GM23338 (cell line): ENCODE results near the gene HOXA9. TPM values are rescaled to one million over a fixed set of nuclear protein-coding genes. Genes with fewer than 3 reads are reported as not detected.

Experiments used
- ATAC-seq: fragments of 200-7000 bp; cut with Tn5 transposase; 3 replicates; pipeline ENCODE4 v1.9.1; 2020
- DNase-seq: peaks from one replicate; pipeline ENCODE4 v3.0.0-alpha.2; 2015; ENCODE audit warnings: low spot score
- H2AFZ ChIP-seq: fragments of 200-600 bp; sonication (generic); 2 replicates; pipeline ENCODE4 v1.8.0; 2016; ENCODE audit warnings: antibody characterized with exemption, mild to moderate bottlenecking, moderate library complexity
- H3F3A ChIP-seq: fragments of 200-600 bp; sonication (generic); replicated peaks from 2 replicates; pipeline ENCODE4 v1.8.0; 2017; ENCODE audit warnings: antibody characterized with exemption, mixed run types, low read depth
- H3K27ac ChIP-seq: fragments of 200-600 bp; sonication (generic); 2 replicates; pipeline ENCODE4 v1.6.1; 2016; ENCODE audit warnings: low read depth
- H3K27me3 ChIP-seq: fragments of 200-600 bp; sonication (generic); 2 replicates; pipeline ENCODE4 v1.8.0; 2016; ENCODE audit warnings: mild to moderate bottlenecking, mixed run types, moderate library complexity; ENCODE audit not compliant: insufficient read depth
- H3K36me3 ChIP-seq: fragments of 200-600 bp; sonication (generic); 2 replicates; pipeline ENCODE4 v1.8.0; 2016; ENCODE audit warnings: mild to moderate bottlenecking; ENCODE audit not compliant: insufficient read depth
- H3K4me1 ChIP-seq: fragments of 200-600 bp; sonication (generic); 2 replicates; pipeline ENCODE4 v1.8.0; 2016; ENCODE audit warnings: mild to moderate bottlenecking, moderate library complexity; ENCODE audit not compliant: insufficient read depth
- H3K4me2 ChIP-seq: fragments of 200-600 bp; sonication (generic); 2 replicates; pipeline ENCODE4 v1.7.1; 2017; ENCODE audit warnings: mixed run types
- H3K4me3 ChIP-seq: fragments of 200-600 bp; sonication (generic); 2 replicates; pipeline ENCODE4 v1.6.1; 2016; ENCODE audit warnings: mixed run types
- H3K79me2 ChIP-seq: fragments of 200-600 bp; sonication (generic); replicated peaks from 2 replicates; pipeline ENCODE4 v1.8.0; 2017; ENCODE audit warnings: mild to moderate bottlenecking; ENCODE audit not compliant: insufficient read depth
- H3K9me2 ChIP-seq: fragments of 200-600 bp; sonication (generic); 2 replicates; pipeline ENCODE4 v1.8.0; 2017; ENCODE audit not compliant: insufficient read depth
- H4K20me1 ChIP-seq: fragments of 200-600 bp; sonication (generic); replicated peaks from 2 replicates; pipeline ENCODE4 v1.8.0; 2017; ENCODE audit warnings: mild to moderate bottlenecking; ENCODE audit not compliant: insufficient read depth
- H3K27ac Mint-ChIP-seq: 2 replicates; pipeline ENCODE4 v1.8.0; 2020; ENCODE audit warnings: inconsistent platforms, mild to moderate bottlenecking, moderate library complexity, mixed read lengths
- H3K27me3 Mint-ChIP-seq: 3 replicates; pipeline ENCODE4 v1.8.0; 2022; ENCODE audit warnings: low read depth, mild to moderate bottlenecking, moderate library complexity, mixed read lengths, inconsistent platforms; ENCODE audit not compliant: insufficient read depth, poor library complexity
- H3K36me3 Mint-ChIP-seq: 3 replicates; pipeline ENCODE4 v1.8.0; 2021; ENCODE audit warnings: low read depth, mild to moderate bottlenecking, inconsistent platforms, moderate library complexity, mixed read lengths
- H3K4me1 Mint-ChIP-seq: 3 replicates; pipeline ENCODE4 v1.8.0; 2020; ENCODE audit warnings: mild to moderate bottlenecking, inconsistent platforms, mixed read lengths
- H3K4me3 Mint-ChIP-seq: 3 replicates; pipeline ENCODE4 v1.8.0; 2021; ENCODE audit warnings: moderate library complexity, mild to moderate bottlenecking, inconsistent platforms, mixed read lengths
- H3K9me3 Mint-ChIP-seq: 3 replicates; pipeline ENCODE4 v1.8.0; 2020; ENCODE audit warnings: moderate library complexity, mild to moderate bottlenecking, inconsistent platforms, mixed read lengths
- CREB1 ChIP-seq: fragments of 250-450 bp; sonication (Bioruptor Pico); IDR thresholded peaks from 2 replicates; pipeline ENCODE4 v1.5.0; 2020; ENCODE audit warnings: low read depth, mild to moderate bottlenecking, moderate library complexity
- EZH2 ChIP-seq: fragments of 200-600 bp; sonication (generic); IDR thresholded peaks from one replicate; pipeline ENCODE4 v1.8.0; 2017; ENCODE audit warnings: antibody characterized with exemption, mild to moderate bottlenecking, low read depth; ENCODE audit not compliant: unreplicated experiment
- EZH2phosphoT487 ChIP-seq: fragments of 200-600 bp; sonication (generic); IDR thresholded peaks from one replicate; pipeline ENCODE4 v1.8.1; 2018; ENCODE audit warnings: antibody characterized with exemption; ENCODE audit not compliant: unreplicated experiment
- NANOG ChIP-seq: IDR thresholded peaks from 2 replicates; pipeline ENCODE4 v1.6.1; 2016; ENCODE audit warnings: antibody characterized with exemption, borderline replicate concordance
- ZNF114 ChIP-seq: fragments of 250-450 bp; sonication (Bioruptor Pico); IDR thresholded peaks from 2 replicates; pipeline ENCODE4 v1.5.0; 2020; ENCODE audit warnings: mild to moderate bottlenecking, moderate library complexity
- polyA plus RNA-seq: library from polyadenylated mRNA; unstranded; fragments of >200 nt; fragmentation: Nextera tagmentation; extraction: Ambion mirVana; gene quantifications from 2 replicates; pipeline ENCODE4 v1.2.1, GENCODE V29; 2016
- total RNA-seq: library from RNA; depleted of rRNA; stranded (reverse); fragments of >200 nt; shearing (Covaris generic); gene quantifications from 2 replicates; pipeline ENCODE4 v1.2.3, GENCODE V29; 2014
- TF ChIP-seq, protein P1 (sequence below), 2 experiments: fragments of 200-600 bp in 1 of 2; sonication (generic) in 1 of 2; conservative IDR thresholded peaks; 2 replicates each; pipeline versions ENCODE4 v1.5.1 to v1.6.1; 2016 to 2017; ENCODE audit warnings: antibody characterized with exemption in 2 of 2, low read depth in 2 of 2, mild to moderate bottlenecking in 2 of 2, moderate library complexity in 1 of 2
- TF ChIP-seq, protein P2 (sequence below): IDR thresholded peaks from 2 replicates; pipeline ENCODE4 v1.6.1; 2016; ENCODE audit warnings: antibody characterized with exemption

The HOXA9 gene
- total and polyA plus RNA-seq, 2 experiments from 2014 or later = not detected

DNA sequence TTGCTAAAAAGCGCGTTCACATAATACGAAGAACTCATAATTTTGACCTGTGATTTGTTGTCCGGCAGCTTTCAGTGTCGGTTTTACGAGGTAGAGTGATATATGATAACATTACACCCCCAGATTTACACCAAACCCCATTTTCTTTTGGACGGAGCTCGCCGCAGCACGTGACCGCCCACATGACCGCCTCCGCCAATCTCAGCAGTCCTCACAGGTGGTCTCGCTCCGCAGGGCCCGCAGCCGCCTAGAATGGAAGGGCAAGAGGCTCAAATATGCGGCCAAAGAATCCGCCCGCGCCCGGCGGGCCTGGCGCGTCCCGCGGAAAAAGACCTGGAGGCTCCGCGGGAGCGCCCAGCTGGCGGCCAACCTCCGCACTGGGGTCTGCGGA lies 8.8 kb downstream of the HOXA9 start, which contains the start of gene HOXA7 (continued):
- TF ChIP-seq, protein P1, sequence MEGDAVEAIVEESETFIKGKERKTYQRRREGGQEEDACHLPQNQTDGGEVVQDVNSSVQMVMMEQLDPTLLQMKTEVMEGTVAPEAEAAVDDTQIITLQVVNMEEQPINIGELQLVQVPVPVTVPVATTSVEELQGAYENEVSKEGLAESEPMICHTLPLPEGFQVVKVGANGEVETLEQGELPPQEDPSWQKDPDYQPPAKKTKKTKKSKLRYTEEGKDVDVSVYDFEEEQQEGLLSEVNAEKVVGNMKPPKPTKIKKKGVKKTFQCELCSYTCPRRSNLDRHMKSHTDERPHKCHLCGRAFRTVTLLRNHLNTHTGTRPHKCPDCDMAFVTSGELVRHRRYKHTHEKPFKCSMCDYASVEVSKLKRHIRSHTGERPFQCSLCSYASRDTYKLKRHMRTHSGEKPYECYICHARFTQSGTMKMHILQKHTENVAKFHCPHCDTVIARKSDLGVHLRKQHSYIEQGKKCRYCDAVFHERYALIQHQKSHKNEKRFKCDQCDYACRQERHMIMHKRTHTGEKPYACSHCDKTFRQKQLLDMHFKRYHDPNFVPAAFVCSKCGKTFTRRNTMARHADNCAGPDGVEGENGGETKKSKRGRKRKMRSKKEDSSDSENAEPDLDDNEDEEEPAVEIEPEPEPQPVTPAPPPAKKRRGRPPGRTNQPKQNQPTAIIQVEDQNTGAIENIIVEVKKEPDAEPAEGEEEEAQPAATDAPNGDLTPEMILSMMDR (conservative IDR thresholded peaks at IDR 0.05; ENCODE audit: low read depth in 2 of 2) = no peak
- no peak for TF ChIP-seq NANOG

DNA sequence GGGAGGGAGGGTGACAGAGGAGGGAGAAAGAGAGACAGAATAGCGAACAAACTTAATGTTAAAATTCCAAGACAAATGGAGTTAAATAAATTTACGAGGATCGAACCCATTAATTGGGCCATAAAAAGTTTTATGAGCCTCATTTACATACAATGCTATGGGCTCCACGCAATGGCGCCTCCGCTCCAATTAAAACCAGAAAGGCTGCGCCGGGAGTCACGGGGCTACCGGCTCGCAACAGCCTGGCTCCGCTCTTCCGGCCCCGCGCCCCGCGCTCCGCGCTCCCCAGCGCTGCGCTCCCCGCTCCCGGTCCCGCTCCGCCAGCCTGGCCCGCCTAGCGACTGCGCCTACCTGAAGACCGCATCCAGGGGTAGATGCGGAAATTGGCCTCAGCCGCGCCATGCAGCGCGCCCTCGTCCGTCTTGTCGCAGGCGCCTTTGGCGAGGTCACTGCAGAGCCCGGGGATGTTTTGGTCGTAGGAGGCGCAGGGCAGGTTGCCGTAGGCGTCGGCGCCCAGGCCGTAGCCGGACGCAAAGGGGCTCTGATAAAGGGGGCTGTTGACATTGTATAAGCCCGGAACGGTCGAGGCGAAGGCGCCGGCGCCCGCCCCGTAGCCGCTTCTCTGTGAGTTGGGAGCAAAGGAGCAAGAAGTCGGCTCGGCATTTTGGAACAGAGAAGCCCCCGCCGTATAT lies 9.4 kb downstream of the HOXA9 start:
- Histone ChIP-seq H3K27ac (no peak overlapping the region), H2AFZ (peak overlapping the region; percentile 93), H3F3A (peaks cover 30% of the 10 kb centered on the region), H3K27me3 (peaks cover 100% of the 10 kb centered on the region), H3K9me2 (no peaks in the 10 kb centered on the region), H3K36me3 (no peaks in the 10 kb centered on the region), H3K4me1 (peaks cover 4% of the 10 kb centered on the region; the same call in 1 of the 2 replicates), H3K79me2 (no peaks in the 10 kb centered on the region), H4K20me1 (peaks cover 50% of the 10 kb centered on the region), H3K4me3 (peak overlapping the region; percentile 56), H3K4me2 (peak overlapping the region; percentile 83)
- H3K4me3 Mint-ChIP-seq = peak overlapping the region; percentile 72
- H3K36me3 Mint-ChIP-seq = no peaks in the 10 kb centered on the region; the same call in 2 of the 3 replicates
- ATAC-seq (peak; percentile 5), DNase-seq (peak; percentile 54)
- peaks cover 99% of the 10 kb centered on the region for H3K27me3 Mint-ChIP-seq
- peaks cover 20% of the 10 kb centered on the region for H3K4me1 Mint-ChIP-seq
- H3K27ac Mint-ChIP-seq = no peak overlapping the region
- TF ChIP-seq NANOG (no peak), EZH2 (peak; percentile 96), ZNF114 (CRISPR knock-in tag) (no peak), EZH2phosphoT487 (peak; percentile 98), CREB1 (CRISPR knock-in tag) (no peak)
- peaks cover 12% of the 10 kb centered on the region; the same call in 2 of the 3 replicates for H3K9me3 Mint-ChIP-seq

DNA sequence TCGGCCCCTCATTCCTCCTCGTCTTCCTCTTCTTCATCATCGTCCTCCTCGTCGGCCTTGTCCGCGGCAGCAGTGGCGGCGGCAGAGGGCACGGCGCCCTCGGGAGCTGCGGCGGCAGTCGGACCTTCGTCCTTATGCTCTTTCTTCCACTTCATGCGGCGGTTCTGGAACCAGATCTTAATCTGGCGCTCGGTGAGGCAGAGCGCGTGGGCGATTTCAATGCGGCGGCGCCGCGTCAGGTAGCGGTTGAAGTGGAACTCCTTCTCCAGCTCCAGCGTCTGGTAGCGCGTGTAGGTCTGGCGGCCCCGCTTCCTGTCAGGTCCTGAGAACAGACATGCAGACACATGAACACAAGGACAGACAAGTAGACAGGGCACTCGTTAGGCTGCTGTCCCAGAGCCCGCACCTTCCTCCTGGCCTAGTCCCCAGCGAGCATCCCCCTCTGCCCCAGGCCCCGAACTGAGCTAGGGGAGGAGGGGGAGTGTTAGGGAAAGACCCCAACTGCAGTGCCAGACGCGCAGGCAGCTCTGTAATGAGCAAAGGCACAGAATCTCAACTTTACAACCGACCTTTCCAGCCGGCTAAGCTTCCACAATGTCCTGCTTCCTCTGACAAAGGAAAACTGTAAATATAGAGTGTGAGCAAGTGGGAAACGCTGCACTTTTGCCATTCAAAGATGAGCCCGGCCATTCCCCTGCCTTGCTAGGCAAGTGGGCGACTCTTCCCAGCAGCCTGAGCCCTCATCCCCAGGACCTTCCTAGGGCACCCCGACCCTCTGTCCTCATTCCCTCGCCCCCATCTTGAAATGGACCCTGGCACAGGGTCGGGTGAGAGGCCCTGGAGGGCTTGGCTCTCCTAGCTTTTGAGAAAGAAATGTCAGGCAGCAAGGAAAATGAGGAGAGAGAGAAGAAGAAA lies 10.2 kb downstream of the HOXA9 start:
- H3K36me3 Mint-ChIP-seq = no peaks in the 10 kb centered on the region; the same call in 2 of the 3 replicates
- DNase-seq (no peak), ATAC-seq (no peak)
- TF ChIP-seq EZH2phosphoT487 (peak; percentile 100), EZH2 (peak; percentile 100)
- TF ChIP-seq, protein P2, sequence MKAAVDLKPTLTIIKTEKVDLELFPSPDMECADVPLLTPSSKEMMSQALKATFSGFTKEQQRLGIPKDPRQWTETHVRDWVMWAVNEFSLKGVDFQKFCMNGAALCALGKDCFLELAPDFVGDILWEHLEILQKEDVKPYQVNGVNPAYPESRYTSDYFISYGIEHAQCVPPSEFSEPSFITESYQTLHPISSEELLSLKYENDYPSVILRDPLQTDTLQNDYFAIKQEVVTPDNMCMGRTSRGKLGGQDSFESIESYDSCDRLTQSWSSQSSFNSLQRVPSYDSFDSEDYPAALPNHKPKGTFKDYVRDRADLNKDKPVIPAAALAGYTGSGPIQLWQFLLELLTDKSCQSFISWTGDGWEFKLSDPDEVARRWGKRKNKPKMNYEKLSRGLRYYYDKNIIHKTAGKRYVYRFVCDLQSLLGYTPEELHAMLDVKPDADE = no peak
- H3K79me2 ChIP-seq = no peaks in the 10 kb centered on the region
- peaks cover 12% of the 10 kb centered on the region; the same call in 2 of the 3 replicates for H3K9me3 Mint-ChIP-seq
- peak overlapping the region; percentile 42; the same call in 2 of the 3 replicates for H3K4me3 Mint-ChIP-seq
- H3K27me3 Mint-ChIP-seq = peaks cover 100% of the 10 kb centered on the region
- H3K9me2 ChIP-seq = no peaks in the 10 kb centered on the region
- H3K36me3 ChIP-seq = no peaks in the 10 kb centered on the region
- H2AFZ ChIP-seq = no peak overlapping the region
- H3K27ac Mint-ChIP-seq = no peak overlapping the region
- peaks cover 8% of the 10 kb centered on the region; the same call in 1 of the 2 replicates for H3K4me1 ChIP-seq
- H3K4me3 ChIP-seq = 0 out of 2 replicates have a peak overlapping the region, but pooled peaks have one; percentile 56
- H3K27ac ChIP-seq = no peak overlapping the region
- H3K4me1 Mint-ChIP-seq = peaks cover 21% of the 10 kb centered on the region
- peaks cover 30% of the 10 kb centered on the region for H3F3A ChIP-seq
- H3K4me2 ChIP-seq = no peak overlapping the region
- H3K27me3 ChIP-seq = peaks cover 100% of the 10 kb centered on the region
- peaks cover 50% of the 10 kb centered on the region for H4K20me1 ChIP-seq
